Ovary (tissue), 1 donor: ENCODE results near the gene PPIL4.
A peak's percentile ranks its signal among the peaks of the same experiment; 100 is the strongest.

ENCODE experiments used
- EP300 ChIP-seq: sonication (generic); formaldehyde crosslinking; IDR thresholded peaks from one replicate; pipeline ENCODE4 v1.6.1; 2017; ENCODE audit warnings: antibody characterized with exemption
- POLR2A ChIP-seq: fragments of 450-650 bp; IDR thresholded peaks from one replicate; pipeline ENCODE4 v1.6.1; 2017; ENCODE audit warnings: antibody characterized with exemption, mild to moderate bottlenecking, moderate library complexity

DNA sequence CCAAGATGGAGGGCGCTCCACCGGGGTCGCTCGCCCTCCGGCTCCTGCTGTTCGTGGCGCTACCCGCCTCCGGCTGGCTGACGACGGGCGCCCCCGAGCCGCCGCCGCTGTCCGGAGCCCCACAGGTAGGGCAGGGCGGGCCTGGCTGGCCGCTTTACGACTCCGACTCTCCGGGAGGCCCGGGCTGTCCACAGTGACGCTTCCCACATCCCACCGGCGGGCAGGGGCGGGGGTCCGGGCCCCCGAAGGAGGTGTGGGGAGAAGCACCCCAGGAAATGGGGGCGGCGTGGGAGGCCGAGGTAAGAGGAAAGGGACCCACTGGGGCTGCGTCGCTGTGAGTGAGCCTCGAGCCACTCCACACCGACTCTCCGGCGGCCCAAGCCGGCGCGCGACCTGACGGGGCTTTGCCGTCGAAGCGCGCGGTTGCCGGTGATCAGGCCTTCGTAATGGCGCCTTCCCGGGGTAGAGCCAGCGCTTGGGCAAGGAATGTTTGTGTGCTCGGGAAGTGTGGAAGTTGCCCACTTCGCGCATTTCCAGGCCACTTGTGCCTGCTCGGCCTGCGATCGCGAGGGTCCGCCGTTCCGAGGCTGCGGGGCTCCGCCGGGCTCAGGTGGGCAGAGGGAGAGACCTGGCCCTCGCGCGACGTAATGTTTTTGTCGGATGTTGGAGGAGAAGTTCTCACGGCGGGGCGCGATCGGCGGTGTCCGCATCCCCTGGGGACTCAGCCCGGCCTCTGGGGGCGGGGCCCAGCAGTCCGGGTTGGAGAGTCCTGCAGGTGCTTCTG, 20.8 kb upstream of the PPIL4 start:
- TF ChIP-seq POLR2A: peak; percentile 50
- no peak for TF ChIP-seq EP300
